ENCODE data around the gene C5. TPM values are rescaled to one million over a fixed set of nuclear protein-coding genes. Genes with fewer than 3 reads are reported as not detected.

Gene C5
- total and polyA plus RNA-seq, 9 of the 15 experiments (the other 6 are each of a cell fraction or from before 2014, with no cell fraction given): 0.08 to 0.91 (median 0.42) TPM

DNA sequence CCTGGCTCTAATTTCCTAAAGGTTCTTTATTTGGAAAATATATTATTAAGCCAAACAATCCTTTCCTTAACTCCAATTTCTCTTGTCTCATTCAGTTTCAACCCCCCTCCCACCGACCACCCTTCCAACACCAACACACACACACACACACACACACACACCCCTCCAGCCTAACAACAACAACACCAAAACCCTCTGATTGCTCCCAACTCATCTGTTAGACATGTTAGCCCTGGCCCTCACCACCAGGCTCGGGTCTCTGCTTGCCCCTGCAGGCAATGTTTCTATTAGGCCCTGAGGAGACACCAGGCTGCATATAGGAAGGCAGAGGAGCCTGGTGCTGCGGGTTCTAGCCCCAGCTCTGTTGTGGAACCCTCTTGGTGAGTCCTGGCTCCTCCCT, 105.1 kb downstream of the C5 start:
- intact Hi-C loops (cut with micrococcal nuclease): no loop called here
- Histone ChIP-seq H3K9me1 (ENCODE audit: control insufficient read depth, insufficient read depth, low read length) (no peaks in the 10 kb centered on the region), H3K9ac (ENCODE audit: insufficient read depth in 1 of 2, low read depth in 2 of 2, low read length in 2 of 2) (no peak overlapping the region), H3K79me2 (ENCODE audit: control insufficient read depth, insufficient read depth, low read length) (no peaks in the 10 kb centered on the region), H3K9me3 (replicated peaks; ENCODE audit: control insufficient read depth, insufficient read depth, low read depth, low read length) (no peaks in the 10 kb centered on the region), H2AFZ (ENCODE audit: low read depth, low read length) (peak overlapping the region; percentile 47; the same call in 1 of the 2 replicates), H3K4me3 (no peak overlapping the region), H3K27me3 (ENCODE audit: control insufficient read depth in 2 of 2, insufficient read depth in 2 of 2, low read length in 2 of 2) (peaks cover 2 to 11% of the 10 kb centered on the region in 2 experiments; a peak in 3 of 5 replicates), H3K4me1 (replicated peaks in 1 of 2; ENCODE audit: control insufficient read depth in 2 of 2, insufficient read depth in 2 of 2, low read length in 2 of 2) (no peaks in the 10 kb centered on the region; a peak in 1 of 5 replicates), H3K27ac (ENCODE audit: extremely low read depth, low read depth, low read length) (no peak overlapping the region), H4K20me1 (replicated peaks; ENCODE audit: control insufficient read depth, insufficient read depth, low read length) (no peaks in the 10 kb centered on the region), H3K4me2 (ENCODE audit: insufficient read depth, low read length) (no peak overlapping the region), H3K36me3 (ENCODE audit: control insufficient read depth, insufficient read depth, low read length) (no peaks in the 10 kb centered on the region)
- BruUV-seq (replicated peaks): no TSS peak
- ATAC-seq (no peak), DNase-seq (ENCODE audit: extremely low read depth in 1 of 4, low spot score in 3 of 4) (no peak), FAIRE-seq (no peak)
- TF ChIP-seq HNRNPL (IDR thresholded peaks at IDR 0.05; ENCODE audit: low read depth, low read length) (no peak), ELK1 (CRISPR knock-in tag; IDR thresholded peaks at IDR 0.05) (no peak), ZNF75A (CRISPR knock-in tag; IDR thresholded peaks at IDR 0.05) (no peak), SNIP1 (IDR thresholded peaks at IDR 0.05; ENCODE audit: low read depth) (no peak), ZNF217 (CRISPR knock-in tag; IDR thresholded peaks at IDR 0.05) (no peak)
- TF ChIP-seq, protein P1, sequence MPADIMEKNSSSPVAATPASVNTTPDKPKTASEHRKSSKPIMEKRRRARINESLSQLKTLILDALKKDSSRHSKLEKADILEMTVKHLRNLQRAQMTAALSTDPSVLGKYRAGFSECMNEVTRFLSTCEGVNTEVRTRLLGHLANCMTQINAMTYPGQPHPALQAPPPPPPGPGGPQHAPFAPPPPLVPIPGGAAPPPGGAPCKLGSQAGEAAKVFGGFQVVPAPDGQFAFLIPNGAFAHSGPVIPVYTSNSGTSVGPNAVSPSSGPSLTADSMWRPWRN (IDR thresholded peaks at IDR 0.05; ENCODE audit: low read depth): no peak
- TF ChIP-seq, protein P2, sequence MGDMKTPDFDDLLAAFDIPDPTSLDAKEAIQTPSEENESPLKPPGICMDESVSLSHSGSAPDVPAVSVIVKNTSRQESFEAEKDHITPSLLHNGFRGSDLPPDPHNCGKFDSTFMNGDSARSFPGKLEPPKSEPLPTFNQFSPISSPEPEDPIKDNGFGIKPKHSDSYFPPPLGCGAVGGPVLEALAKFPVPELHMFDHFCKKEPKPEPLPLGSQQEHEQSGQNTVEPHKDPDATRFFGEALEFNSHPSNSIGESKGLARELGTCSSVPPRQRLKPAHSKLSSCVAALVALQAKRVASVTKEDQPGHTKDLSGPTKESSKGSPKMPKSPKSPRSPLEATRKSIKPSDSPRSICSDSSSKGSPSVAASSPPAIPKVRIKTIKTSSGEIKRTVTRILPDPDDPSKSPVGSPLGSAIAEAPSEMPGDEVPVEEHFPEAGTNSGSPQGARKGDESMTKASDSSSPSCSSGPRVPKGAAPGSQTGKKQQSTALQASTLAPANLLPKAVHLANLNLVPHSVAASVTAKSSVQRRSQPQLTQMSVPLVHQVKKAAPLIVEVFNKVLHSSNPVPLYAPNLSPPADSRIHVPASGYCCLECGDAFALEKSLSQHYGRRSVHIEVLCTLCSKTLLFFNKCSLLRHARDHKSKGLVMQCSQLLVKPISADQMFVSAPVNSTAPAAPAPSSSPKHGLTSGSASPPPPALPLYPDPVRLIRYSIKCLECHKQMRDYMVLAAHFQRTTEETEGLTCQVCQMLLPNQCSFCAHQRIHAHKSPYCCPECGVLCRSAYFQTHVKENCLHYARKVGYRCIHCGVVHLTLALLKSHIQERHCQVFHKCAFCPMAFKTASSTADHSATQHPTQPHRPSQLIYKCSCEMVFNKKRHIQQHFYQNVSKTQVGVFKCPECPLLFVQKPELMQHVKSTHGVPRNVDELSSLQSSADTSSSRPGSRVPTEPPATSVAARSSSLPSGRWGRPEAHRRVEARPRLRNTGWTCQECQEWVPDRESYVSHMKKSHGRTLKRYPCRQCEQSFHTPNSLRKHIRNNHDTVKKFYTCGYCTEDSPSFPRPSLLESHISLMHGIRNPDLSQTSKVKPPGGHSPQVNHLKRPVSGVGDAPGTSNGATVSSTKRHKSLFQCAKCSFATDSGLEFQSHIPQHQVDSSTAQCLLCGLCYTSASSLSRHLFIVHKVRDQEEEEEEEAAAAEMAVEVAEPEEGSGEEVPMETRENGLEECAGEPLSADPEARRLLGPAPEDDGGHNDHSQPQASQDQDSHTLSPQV (IDR thresholded peaks at IDR 0.05): no peak
- in situ Hi-C loops (cut with MboI): loop anchor here (5.0 to 25.0 kb wide), 2 partner anchors 193 to 333 kb away; no protein-coding TSS in a partner anchor
- CTCF ChIA-PET (ENCODE audit: low intra/inter-chr PET ratio): no interaction called here
- WGBS (ENCODE audit: insufficient coverage, low coverage, missing lambda C conversion rate): 0% methylated on average over 3 of the region's 3 CpGs
- POLR2A ChIA-PET: interaction anchor here (0.7 kb wide), 1 partner anchor 15 kb away, joined by 4 read pairs; no protein-coding TSS in a partner anchor
